MM.1S (cell line): ENCODE data around the gene PLXNA4.

ENCODE experiments used
- DNase-seq: peaks from one replicate; pipeline ENCODE4 v3.0.0-alpha.2; 2015
- H2AFZ ChIP-seq: fragments of 300-600 bp; sonication (generic); 2 replicates; pipeline ENCODE4 v1.6.0; 2016; ENCODE audit warnings: antibody characterized with exemption, low read length
- H3F3A ChIP-seq: fragments of 300-600 bp; sonication (generic); 2 replicates; pipeline ENCODE4 v1.6.1; 2016; ENCODE audit warnings: mild to moderate bottlenecking, antibody characterized with exemption, low read length, moderate library complexity, mixed read lengths; ENCODE audit not compliant: insufficient read depth
- H3K27ac ChIP-seq: fragments of 300-600 bp; sonication (generic); 2 replicates; pipeline ENCODE4 v1.5.1; 2016; ENCODE audit warnings: mild to moderate bottlenecking, low read length
- H3K27me3 ChIP-seq: fragments of 300-600 bp; sonication (generic); replicated peaks from 2 replicates; pipeline ENCODE4 v1.6.0; 2016; ENCODE audit warnings: low read length; ENCODE audit not compliant: insufficient read depth
- H3K36me3 ChIP-seq: fragments of 300-600 bp; sonication (generic); replicated peaks from 2 replicates; pipeline ENCODE4 v1.6.1; 2016; ENCODE audit warnings: mild to moderate bottlenecking, low read length, mixed read lengths; ENCODE audit not compliant: insufficient read depth
- H3K4me1 ChIP-seq: fragments of 300-600 bp; sonication (generic); 2 replicates; pipeline ENCODE4 v1.6.1; 2016; ENCODE audit warnings: low read length, mixed read lengths
- H3K4me2 ChIP-seq: fragments of 300-600 bp; sonication (generic); 2 replicates; pipeline ENCODE4 v1.6.0; 2016; ENCODE audit warnings: low read depth, low read length
- H3K4me3 ChIP-seq: fragments of 300-600 bp; sonication (generic); 2 replicates; pipeline ENCODE4 v1.5.1; 2016; ENCODE audit warnings: low read length, mixed read lengths
- H3K79me2 ChIP-seq: fragments of 300-600 bp; sonication (generic); 2 replicates; pipeline ENCODE4 v1.6.1; 2016; ENCODE audit warnings: mixed run types, low read length, mixed read lengths
- H3K9ac ChIP-seq: fragments of 300-600 bp; sonication (generic); 2 replicates; pipeline ENCODE4 v1.6.1; 2016; ENCODE audit warnings: low read length, mixed read lengths
- H3K9me2 ChIP-seq: fragments of 300-600 bp; sonication (generic); replicated peaks from 2 replicates; pipeline ENCODE4 v1.6.1; 2016; ENCODE audit warnings: mild to moderate bottlenecking, low read length, mixed read lengths; ENCODE audit not compliant: insufficient read depth
- H3K9me3 ChIP-seq: fragments of 300-600 bp; sonication (generic); replicated peaks from 2 replicates; pipeline ENCODE4 v1.6.1; 2016; ENCODE audit warnings: mild to moderate bottlenecking, low read length, mixed read lengths; ENCODE audit not compliant: insufficient read depth
- H4K20me1 ChIP-seq: fragments of 300-600 bp; sonication (generic); 2 replicates; pipeline ENCODE4 v1.6.1; 2016; ENCODE audit warnings: mild to moderate bottlenecking, low read length, moderate library complexity, mixed read lengths; ENCODE audit not compliant: insufficient read depth
- CTCF ChIP-seq: fragments of 300-600 bp; sonication (generic); IDR thresholded peaks from 2 replicates; pipeline ENCODE4 v1.5.1; 2016; ENCODE audit warnings: antibody characterized with exemption, low read length, mixed read lengths
- EZH2 ChIP-seq: fragments of 300-600 bp; sonication (generic); optimal IDR thresholded peaks from 2 replicates; pipeline ENCODE3; 2017; ENCODE audit warnings: low read depth, mild to moderate bottlenecking, antibody characterized with exemption, low read length, mixed read lengths
- EZH2phosphoT487 ChIP-seq: fragments of 300-600 bp; sonication (generic); IDR thresholded peaks from 2 replicates; pipeline ENCODE4 v1.6.1; 2018; ENCODE audit warnings: antibody characterized with exemption, low read length

PLXNA4 gene

GRCh38 chr7:132614428-132615318 is 38.4 kb upstream of the PLXNA4 start:
- Histone ChIP-seq H3K4me3 (no peak overlapping the region), H3F3A (no peaks in the 10 kb centered on the region), H3K27me3 (no peaks in the 10 kb centered on the region), H4K20me1 (no peaks in the 10 kb centered on the region), H3K27ac (no peak overlapping the region), H3K4me2 (no peak overlapping the region), H3K9ac (no peak overlapping the region), H2AFZ (no peak overlapping the region), H3K9me2 (no peaks in the 10 kb centered on the region), H3K79me2 (no peaks in the 10 kb centered on the region), H3K36me3 (no peaks in the 10 kb centered on the region), H3K4me1 (no peaks in the 10 kb centered on the region), H3K9me3 (no peaks in the 10 kb centered on the region)
- DNase-seq, result no peak
- TF ChIP-seq EZH2 (no peak), EZH2phosphoT487 (no peak), CTCF (no peak)

- Histone ChIP-seq H3K9me3 (no peaks in the 10 kb centered on the region), H2AFZ (no peak overlapping the region)
- TF ChIP-seq EZH2 (no peak), CTCF (no peak), EZH2phosphoT487 (no peak)
Measured at GRCh38 chr7:132613737-132614136, 37.5 kb upstream of the PLXNA4 start.

GRCh38 chr7:132610995-132611394 is 34.7 kb upstream of the PLXNA4 start:
- Histone ChIP-seq H3K4me3 (no peak overlapping the region), H3K9ac (no peak overlapping the region), H3K79me2 (no peaks in the 10 kb centered on the region), H3K9me3 (no peaks in the 10 kb centered on the region), H2AFZ (no peak overlapping the region), H3K4me2 (no peak overlapping the region), H3K36me3 (no peaks in the 10 kb centered on the region), H3K27me3 (no peaks in the 10 kb centered on the region), H3K27ac (no peak overlapping the region), H3F3A (no peaks in the 10 kb centered on the region), H4K20me1 (no peaks in the 10 kb centered on the region), H3K4me1 (no peaks in the 10 kb centered on the region), H3K9me2 (no peaks in the 10 kb centered on the region)
- TF ChIP-seq EZH2phosphoT487, result no peak
- no peak for TF ChIP-seq CTCF
- no peak for TF ChIP-seq EZH2
- no peak for DNase-seq

More at GRCh38 chr7:132613737-132614136, 37.5 kb upstream of the PLXNA4 start:
- no peaks in the 10 kb centered on the region for H3K4me1 ChIP-seq
- DNase-seq, result no peak
- H3K36me3 ChIP-seq, result no peaks in the 10 kb centered on the region
- no peak overlapping the region for H3K9ac ChIP-seq
- no peak overlapping the region for H3K4me2 ChIP-seq
- no peaks in the 10 kb centered on the region for H3F3A ChIP-seq
- no peak overlapping the region for H3K27ac ChIP-seq
- no peaks in the 10 kb centered on the region for H3K79me2 ChIP-seq
- H3K27me3 ChIP-seq, result no peaks in the 10 kb centered on the region
- no peak overlapping the region for H3K4me3 ChIP-seq
- no peaks in the 10 kb centered on the region for H4K20me1 ChIP-seq
- no peaks in the 10 kb centered on the region for H3K9me2 ChIP-seq
